Activated T-cell treated with anti-CD3 and anti-CD28 coated beads for 24 hours (primary cell): ENCODE results near the gene AREL1.

ENCODE experiments used
- DNase-seq: peaks from one replicate; pipeline ENCODE4 v3.0.0-alpha.2; 2020; ENCODE audit warnings: low read depth

Gene AREL1

GRCh38 chr14:74698465-74698864 is 14.4 kb downstream of the AREL1 start:
- no peak for DNase-seq

- DNase-seq, result no peak
These were observed 14.9 kb downstream of the AREL1 start for GRCh38 chr14:74697976-74698375.

GRCh38 chr14:74697543-74697942 is 15.3 kb downstream of the AREL1 start:
- DNase-seq, result no peak

DNA sequence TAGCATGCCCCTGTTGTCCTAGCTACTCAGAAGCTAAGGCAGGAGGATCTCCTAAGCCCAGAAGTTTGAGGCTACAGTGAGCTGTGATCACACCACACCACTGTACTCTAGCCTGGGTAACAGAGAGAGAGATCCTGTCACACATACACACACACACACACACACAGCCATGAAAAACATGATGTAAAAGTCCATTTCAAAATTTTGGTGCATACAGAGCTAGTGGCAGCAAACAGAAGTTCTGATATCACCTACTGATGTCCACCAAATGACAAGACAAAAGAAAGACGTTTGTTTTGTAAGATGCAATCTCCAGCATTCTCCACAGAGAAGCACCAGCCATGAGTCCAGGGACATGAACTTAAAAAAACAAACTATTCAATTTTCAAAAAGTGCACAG is 15.9 kb downstream of the AREL1 start:
- no peak for DNase-seq

- no peak for DNase-seq
These were observed 17.5 kb downstream of the AREL1 start for GRCh38 chr14:74695406-74695805.

GRCh38 chr14:74693191-74693590 is 19.7 kb downstream of the AREL1 start:
- DNase-seq, result no peak

GRCh38 chr14:74691456-74691855 is 21.4 kb downstream of the AREL1 start:
- no peak for DNase-seq

- DNase-seq, result no peak
These were observed 26.8 kb downstream of the AREL1 start for GRCh38 chr14:74685921-74686678.

DNA sequence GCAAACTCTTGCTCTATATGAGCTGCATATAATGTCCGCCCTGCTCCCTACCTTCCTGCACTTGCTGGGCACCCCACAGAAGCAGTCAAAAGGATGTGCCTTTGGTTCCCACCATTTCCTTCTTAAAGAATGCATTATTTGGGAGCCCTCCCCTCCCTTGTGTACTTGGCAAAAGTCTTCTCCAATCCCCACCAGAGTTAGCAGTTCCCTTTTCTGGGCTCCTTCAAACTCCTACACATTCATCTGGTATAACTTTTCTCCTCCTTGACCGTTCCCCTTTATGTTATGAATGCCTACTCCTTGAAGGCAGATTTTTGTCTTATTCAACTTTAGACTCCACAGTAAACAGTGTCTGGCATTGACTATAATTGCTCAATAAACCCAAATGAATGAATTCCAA is 27.8 kb downstream of the AREL1 start:
- DNase-seq, result no peak

- no peak for DNase-seq
These were observed 28.4 kb downstream of the AREL1 start for GRCh38 chr14:74684434-74684833.

- DNase-seq, result no peak
These were observed 29.5 kb downstream of the AREL1 start for GRCh38 chr14:74683406-74683805.

DNA sequence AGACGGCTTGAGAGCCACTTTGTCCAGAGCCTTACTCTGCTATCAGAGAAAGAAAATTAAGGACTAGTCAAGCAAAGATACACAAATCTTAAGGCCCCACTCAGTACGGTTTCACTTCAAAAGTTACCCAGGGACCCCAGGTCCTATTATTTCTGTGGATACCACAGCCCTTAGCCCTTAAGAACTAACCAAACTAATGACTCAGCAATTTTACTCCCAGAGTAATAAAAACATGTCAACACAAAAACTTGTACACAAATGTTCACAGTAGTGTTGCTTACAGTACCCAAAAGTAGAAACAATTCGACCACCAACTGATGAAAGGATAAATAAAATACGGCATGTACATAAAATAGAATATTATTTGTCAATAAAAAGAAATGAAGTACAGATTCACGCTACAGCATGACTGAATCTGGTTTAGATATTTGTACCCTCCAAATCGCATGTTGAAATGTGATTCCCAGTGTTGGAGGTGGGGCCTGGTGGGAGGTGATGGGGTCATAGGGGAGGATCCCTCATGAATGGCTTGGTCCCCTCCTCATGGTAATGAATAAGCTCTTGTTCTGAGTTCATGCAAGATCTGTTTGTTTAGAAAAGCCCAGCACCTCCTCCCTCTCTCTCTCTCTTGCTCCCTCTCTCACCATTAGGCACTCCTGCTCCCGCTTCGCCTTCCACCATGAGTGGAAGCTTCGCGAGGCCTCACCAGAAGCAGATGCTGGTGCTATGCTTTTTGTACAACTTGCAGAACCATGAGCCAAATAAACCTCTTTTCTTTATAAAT is 30.5 kb downstream of the AREL1 start:
- no peak for DNase-seq

DNA sequence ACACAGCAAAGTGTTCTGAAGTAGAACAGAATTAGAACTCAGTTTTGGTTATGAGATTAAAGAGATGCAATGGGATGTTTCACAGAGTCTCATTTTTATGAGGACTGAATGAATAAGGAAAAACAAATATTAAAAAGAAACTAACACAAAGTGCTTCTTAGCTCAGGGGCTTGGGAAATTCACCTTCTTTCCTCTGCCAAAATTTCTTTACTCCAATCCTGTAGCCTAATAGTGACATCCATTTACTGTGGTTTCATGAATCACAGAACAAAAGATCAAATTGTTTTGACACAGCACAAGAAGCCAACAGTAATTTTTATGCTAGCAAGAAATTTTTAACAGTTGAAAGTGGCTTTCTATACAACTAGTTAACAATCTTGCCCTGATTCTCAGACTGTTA is 37.7 kb downstream of the AREL1 start:
- DNase-seq, result no peak

- no peak for DNase-seq
These were observed 39.1 kb downstream of the AREL1 start for GRCh38 chr14:74673768-74674167.

DNA sequence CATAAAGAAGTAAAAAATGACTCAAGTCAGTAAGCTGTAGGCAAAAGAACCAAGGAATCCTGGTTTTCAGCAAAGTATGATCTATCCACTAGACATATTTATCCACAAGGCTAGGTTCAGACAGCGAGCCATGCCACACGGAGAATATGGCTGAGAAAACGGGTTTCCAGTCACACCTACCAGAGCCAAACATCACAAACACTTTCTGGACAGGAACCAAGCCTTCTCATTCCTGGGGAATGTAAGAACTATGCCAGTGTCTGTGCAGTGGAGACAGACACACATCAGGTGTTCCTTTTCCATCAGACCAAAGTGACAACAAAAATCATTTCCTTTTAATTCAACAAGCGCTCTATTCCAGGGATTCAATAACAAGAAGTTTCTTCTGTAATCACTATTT is 41.1 kb downstream of the AREL1 start:
- DNase-seq, result no peak

GRCh38 chr14:74670726-74671411 is 42.0 kb downstream of the AREL1 start:
- no peak for DNase-seq

DNA sequence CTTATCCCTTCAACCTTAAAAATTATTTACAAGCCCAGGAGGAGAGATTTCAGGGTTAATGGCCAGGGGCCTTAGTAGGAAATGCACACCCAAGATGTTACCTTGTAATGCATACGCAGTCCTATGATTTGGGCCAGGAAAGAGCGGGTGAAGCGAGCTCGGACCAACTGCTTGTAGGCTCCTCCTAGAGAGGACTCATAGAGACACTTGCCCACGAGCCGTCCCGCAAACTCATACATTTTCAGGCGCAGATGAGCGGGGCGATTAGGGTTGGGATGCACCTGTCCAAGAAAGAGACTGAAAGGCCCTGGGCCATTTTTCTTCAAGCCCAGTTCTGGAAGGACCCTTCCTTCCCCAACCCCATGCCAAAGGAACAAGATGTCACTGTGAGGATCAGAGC is 43.0 kb downstream of the AREL1 start:
- no peak for DNase-seq

DNA sequence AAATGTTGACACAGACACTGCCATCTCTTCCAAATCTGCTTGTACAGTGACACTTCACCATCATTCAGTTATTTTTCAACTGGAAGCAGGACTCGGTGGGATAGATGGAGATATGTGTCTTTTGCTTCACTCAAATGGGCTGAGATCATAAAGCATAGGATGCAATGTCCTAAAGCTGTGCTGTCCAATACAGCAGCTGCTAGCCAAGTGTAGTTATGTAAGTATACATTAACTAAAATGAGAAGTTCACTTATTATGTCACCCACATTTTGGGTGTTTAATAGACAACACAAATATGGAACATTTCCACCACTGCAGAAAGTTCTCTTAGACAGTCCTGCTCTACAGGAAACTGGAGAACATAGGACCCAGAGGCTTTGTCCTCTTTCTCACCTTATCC is 43.6 kb downstream of the AREL1 start:
- no peak for DNase-seq

- no peak for DNase-seq
These were observed 45.1 kb downstream of the AREL1 start for GRCh38 chr14:74667758-74668157.

DNA sequence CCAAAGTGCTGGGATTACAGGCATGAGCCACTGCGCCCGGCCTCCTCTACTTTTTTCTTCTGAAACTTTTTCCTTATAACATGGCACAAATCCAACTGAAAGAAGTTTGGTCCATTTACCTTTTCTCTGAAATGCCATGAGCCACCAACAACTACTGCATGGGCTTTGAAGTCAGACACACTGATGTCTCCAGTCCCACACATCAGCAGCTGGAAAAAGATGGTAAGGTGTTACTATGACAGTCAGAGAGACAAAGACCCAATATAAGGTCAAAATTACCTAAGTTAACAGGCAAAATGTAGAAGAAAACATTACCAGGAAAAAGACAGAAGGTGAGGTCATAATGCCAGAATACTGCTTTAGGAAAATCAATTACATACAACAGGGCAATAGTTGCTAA is 48.2 kb downstream of the AREL1 start:
- no peak for DNase-seq

- DNase-seq, result no peak
These were observed 49.0 kb downstream of the AREL1 start for GRCh38 chr14:74663884-74664283.

DNA sequence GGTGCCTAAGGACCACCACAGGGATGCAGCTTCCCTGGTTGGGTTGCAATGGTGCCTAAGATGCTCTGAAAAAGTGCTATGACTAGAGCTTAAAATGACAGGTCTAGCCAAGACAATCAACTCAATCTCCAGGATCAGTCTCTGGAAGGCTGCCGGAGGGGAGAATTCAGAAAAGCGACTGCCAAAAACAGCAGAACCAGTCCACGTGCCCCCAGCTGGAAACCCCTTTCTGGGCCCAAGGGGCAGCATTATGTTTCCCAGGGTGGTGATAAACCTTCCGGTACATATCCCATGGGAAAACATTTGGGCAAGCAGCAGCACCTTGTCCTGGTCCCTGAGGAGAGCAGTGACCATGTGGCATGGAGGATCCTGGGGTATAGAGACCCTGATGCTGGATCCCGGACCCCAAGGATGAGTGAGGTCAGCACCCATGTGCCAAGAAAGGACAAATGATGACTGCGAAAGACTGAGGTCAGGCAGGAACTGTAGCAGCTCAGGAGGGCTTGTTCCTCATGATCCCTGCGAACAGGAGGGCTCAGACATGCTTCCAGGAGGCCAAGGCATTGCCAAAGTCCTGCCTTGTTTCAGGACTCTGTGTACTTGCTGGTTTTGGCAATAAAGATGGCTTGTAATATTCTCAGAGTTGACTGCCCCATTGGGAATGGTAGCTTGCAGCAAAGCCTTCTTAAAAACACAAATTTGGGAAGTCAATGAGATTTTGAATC is 51.0 kb downstream of the AREL1 start:
- no peak for DNase-seq
